ENCODE results near the gene IQSEC3. TPM values are rescaled to one million over a fixed set of nuclear protein-coding genes. Genes with fewer than 3 reads are reported as not detected.

Gene IQSEC3
- total and polyA plus RNA-seq, 2 donors from 2014 or later: 1.4 to 6.9 TPM

GRCh38 chr12:115960-116915, 49.7 kb downstream of the IQSEC3 start:
- H3K9me3 ChIP-seq (ENCODE audit: control insufficient read depth in 2 of 3, insufficient read depth in 1 of 3, low read length in 3 of 3): no peaks in the 10 kb centered on the region
- DNase-seq (no peak), FAIRE-seq (no peak)
- H3K4me1 ChIP-seq (ENCODE audit: control insufficient read depth in 2 of 3, insufficient read depth in 2 of 3, low read depth in 1 of 3, low read length in 3 of 3): peaks cover 0 to 9% (median 2%) of the 10 kb centered on the region in 3 donors
- H3K36me3 ChIP-seq (ENCODE audit: control insufficient read depth in 2 of 3, insufficient read depth in 3 of 3, low read length in 3 of 3): no peaks in the 10 kb centered on the region
- TF ChIP-seq CTCF (IDR thresholded peaks at IDR 0.05; ENCODE audit: borderline replicate concordance, extremely low read depth, insufficient read depth): no peak
- no peaks in the 10 kb centered on the region for H3K27me3 ChIP-seq (ENCODE audit: control insufficient read depth, insufficient read depth, low read length)
- no peak overlapping the region for H3K4me3 ChIP-seq (ENCODE audit: low read length in 3 of 3)
- intact Hi-C loops (cut with DNase I): no loop called here
- no peak overlapping the region for H3K27ac ChIP-seq (ENCODE audit: low read depth in 2 of 2, low read length in 2 of 2)
- H3K9ac ChIP-seq (ENCODE audit: low read length in 3 of 3): no peak overlapping the region

- no peaks in the 10 kb centered on the region for H3K27me3 ChIP-seq (ENCODE audit: control insufficient read depth, insufficient read depth, low read length)
Observed at GRCh38 chr12:117311-117710, 50.7 kb downstream of the IQSEC3 start.

GRCh38 chr12:117816-118345, 51.3 kb downstream of the IQSEC3 start:
- intact Hi-C loops (cut with DNase I): no loop called here
- Histone ChIP-seq H3K27ac (ENCODE audit: low read depth in 2 of 2, low read length in 2 of 2) (no peak overlapping the region), H3K9me3 (ENCODE audit: control insufficient read depth in 2 of 3, insufficient read depth in 1 of 3, low read length in 3 of 3) (no peaks in the 10 kb centered on the region), H3K27me3 (ENCODE audit: control insufficient read depth, insufficient read depth, low read length) (no peaks in the 10 kb centered on the region), H3K36me3 (ENCODE audit: control insufficient read depth in 2 of 3, insufficient read depth in 3 of 3, low read length in 3 of 3) (no peaks in the 10 kb centered on the region), H3K4me3 (ENCODE audit: low read length in 3 of 3) (no peak overlapping the region), H3K4me1 (ENCODE audit: control insufficient read depth in 2 of 3, insufficient read depth in 2 of 3, low read depth in 1 of 3, low read length in 3 of 3) (peaks cover 0 to 9% (median 0%) of the 10 kb centered on the region in 3 donors), H3K9ac (ENCODE audit: low read length in 3 of 3) (no peak overlapping the region)
- TF ChIP-seq CTCF (IDR thresholded peaks at IDR 0.05; ENCODE audit: borderline replicate concordance, extremely low read depth, insufficient read depth): no peak
- no peak for FAIRE-seq
- no peak for DNase-seq

More at GRCh38 chr12:117311-117710, 50.7 kb downstream of the IQSEC3 start:
- TF ChIP-seq CTCF (IDR thresholded peaks at IDR 0.05; ENCODE audit: borderline replicate concordance, extremely low read depth, insufficient read depth): no peak
- FAIRE-seq (no peak), DNase-seq (no peak)
- no peaks in the 10 kb centered on the region for H3K9me3 ChIP-seq (ENCODE audit: control insufficient read depth in 2 of 3, insufficient read depth in 1 of 3, low read length in 3 of 3)
- no peak overlapping the region for H3K4me3 ChIP-seq (ENCODE audit: low read length in 3 of 3)
- H3K27ac ChIP-seq (ENCODE audit: low read depth in 2 of 2, low read length in 2 of 2): no peak overlapping the region
- peaks cover 0 to 9% (median 0%) of the 10 kb centered on the region in 3 donors for H3K4me1 ChIP-seq (ENCODE audit: control insufficient read depth in 2 of 3, insufficient read depth in 2 of 3, low read depth in 1 of 3, low read length in 3 of 3)
- intact Hi-C loops (cut with DNase I): no loop called here
- no peak overlapping the region for H3K9ac ChIP-seq (ENCODE audit: low read length in 3 of 3)
- no peaks in the 10 kb centered on the region for H3K36me3 ChIP-seq (ENCODE audit: control insufficient read depth in 2 of 3, insufficient read depth in 3 of 3, low read length in 3 of 3)

Data from kidney (tissue), 14 donors.